GM12892 (cell line): Measurements from ENCODE around the gene IQCE.

Experiments
- POLR2A ChIP-seq: IDR thresholded peaks from 2 replicates; pipeline ENCODE4 v1.6.1; 2011; ENCODE audit warnings: low read depth, low read length, control low read depth
- POLR2AphosphoS5 ChIP-seq: IDR thresholded peaks from 2 replicates; pipeline ENCODE4 v1.6.1; 2011; ENCODE audit warnings: low read depth, low read length, control low read depth
- TAF1 ChIP-seq: IDR thresholded peaks from 2 replicates; pipeline ENCODE4 v1.6.1; 2011; ENCODE audit warnings: low read depth, mild to moderate bottlenecking, control low read depth, low read length, borderline replicate concordance

DNA sequence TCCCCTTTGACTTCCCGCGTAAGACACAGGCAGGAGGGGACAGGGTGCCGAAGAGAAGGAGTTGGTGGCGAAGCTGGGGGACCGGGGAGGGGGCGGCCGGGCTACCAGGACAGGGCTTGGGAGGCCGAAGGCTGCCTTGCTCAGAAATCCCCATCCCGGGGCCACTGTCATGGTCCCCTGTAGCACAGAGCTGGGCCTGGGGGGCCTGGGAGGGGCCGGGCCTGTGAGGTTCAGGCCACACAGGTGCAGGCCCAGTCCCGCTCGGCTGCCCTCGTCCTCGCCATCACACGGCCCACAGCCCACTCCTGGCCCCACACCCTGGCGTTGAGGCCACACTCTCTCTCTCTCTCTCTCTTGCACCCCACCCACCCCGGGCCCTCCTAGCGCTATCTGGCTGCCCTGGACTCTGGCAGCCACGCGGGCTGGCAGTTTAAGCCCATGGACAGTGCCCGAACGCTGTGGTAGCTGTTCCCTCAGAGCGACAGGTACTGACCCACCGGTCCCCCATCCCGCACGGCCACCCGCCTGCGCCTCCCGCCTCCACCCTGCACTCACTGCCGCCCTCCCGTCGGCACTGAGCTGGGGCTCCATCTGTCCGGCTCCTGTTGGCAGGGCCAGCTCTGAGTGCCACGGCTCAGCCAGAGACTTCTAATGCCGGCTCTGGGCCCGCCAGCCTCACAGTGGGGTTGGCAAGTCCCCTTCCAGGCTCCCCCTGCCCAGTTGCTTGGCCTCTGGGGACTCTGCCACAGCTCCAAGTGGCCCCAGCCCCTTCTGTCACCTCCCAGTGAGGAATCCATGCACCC lies 101.0 kb downstream of the IQCE start:
- TF ChIP-seq POLR2A (no peak), POLR2AphosphoS5 (no peak), TAF1 (no peak)
